ENCODE data around the gene ABHD17A. TPM values are rescaled to one million over a fixed set of nuclear protein-coding genes. Genes with fewer than 3 reads are reported as not detected.

The ABHD17A gene
- total RNA-seq (2014; rRNA removed; shearing (Covaris generic)), result 72.0 and 73.1 TPM in 2 replicates

DNA sequence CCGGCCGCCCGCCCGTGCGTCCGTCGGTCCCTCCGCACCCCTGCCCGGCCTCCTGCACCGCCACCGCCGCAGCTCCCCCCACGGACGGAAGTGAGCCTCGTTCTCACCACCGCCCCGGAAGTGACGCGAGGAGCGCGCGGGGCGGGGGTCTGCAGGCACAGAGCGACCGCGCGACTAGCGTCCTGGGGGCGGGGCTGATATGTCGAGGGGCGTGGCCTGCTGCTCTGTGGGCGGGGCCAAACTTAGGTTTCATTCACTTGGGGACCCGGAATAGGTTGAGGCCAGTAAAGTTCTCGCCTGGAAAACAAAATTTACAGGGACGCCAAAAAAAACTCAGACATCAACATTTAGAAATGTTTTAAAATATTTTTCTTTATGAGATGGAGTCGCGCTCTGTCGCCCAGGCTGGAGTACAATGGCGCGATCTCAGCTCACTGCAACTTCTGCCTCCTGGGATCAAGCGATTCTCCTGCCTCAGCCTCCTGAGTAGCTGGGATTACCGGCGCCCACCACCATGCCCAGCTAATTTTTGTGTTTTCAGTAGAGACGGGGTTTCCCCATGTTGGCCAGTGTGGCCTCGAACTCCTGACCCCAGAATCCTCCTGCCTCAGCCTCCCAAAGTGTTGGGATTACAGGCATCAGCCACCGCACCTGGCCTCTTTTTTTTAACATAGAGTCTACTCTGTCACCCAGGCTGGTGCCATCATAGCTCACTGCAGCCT, at the start of gene ABHD17A:
Gene ABHD17A, minus strand, starts transcription at position 99 of the 722 bp plus-strand sequence. CDS start 3,930 bp downstream, outside the sequence.

DNA sequence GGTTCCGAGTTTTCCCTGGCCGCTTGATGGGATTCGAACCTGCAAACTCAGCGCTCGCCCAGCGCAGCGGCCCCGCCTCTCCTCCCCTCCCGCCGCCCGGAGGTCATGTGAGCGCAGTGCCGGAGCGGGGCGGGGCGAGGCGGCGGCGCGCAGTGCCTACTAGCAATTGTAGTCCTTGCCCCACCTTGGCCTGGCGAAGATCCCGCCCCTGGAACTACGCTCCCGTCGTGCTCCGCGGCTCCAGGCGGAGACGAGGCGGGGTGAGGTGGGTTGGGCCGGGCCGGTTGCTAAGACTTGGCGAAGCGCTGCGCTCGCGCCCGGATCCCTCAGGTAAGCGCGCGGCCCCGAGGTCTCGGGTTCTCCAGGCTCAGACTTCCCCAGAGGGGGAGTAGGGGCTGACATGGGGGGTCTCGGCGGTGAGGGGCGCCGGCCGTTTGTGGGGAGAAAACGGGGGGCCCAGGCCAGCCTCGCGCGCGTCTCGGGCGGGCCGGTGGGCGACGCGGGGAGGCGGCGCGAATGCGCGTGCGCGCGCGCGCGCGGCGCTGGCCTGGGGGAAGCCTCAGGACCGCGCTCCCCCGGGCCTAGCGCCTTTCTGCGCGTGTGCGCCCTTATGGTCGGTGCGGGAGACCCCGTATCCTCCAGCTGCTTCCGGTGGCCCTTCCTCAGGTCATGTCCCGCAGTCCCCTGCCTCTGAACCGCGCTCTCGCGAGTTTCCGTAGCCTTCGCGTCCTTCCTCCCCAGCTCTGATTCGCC, 20.0 kb upstream of the ABHD17A start, which contains the start of the genes ADAT3 and SCAMP4:
Gene ADAT3, plus strand, starts transcription at position 290 of the 753 bp plus-strand sequence. CDS start 6,649 bp downstream, outside the sequence.
Gene SCAMP4, plus strand, starts transcription at position 290 of the 753 bp plus-strand sequence. CDS start 9,621 bp downstream, outside the sequence.

DNA sequence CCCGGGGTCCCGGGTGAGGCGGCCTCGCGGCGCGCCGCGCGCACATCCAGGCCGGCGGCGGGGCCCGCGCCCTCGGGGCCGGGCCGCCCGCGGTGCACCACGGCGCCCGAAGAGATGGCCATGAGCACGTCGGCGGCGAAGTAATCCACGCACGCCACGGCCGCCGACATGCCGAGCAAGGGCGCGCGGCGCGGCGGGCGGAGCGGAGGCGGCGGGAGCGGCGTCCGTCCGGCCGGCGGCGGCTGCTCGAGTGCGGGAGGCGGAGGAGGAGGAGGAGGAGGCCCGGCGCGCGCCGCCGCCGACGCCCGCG, 22.0 kb downstream of the ABHD17A start, which contains the start of gene KLF16:
Gene KLF16, minus strand, starts transcription at position 252 of the 310 bp plus-strand sequence. Its CDS starts 82 bp downstream, at position 170.

GRCh38 chr19:1848399-1849131, 36.7 kb downstream of the ABHD17A start, which contains the start of gene REXO1:
TSS of gene REXO1 (minus strand) at chr19:1848483. CDS start at chr19:1848358, 125 bp downstream.

Other genes starting within 250 kb of the ABHD17A start
- gene TCF3, start 232.9 kb downstream of the ABHD17A start, total RNA-seq (2014; rRNA removed; shearing (Covaris generic)), result 52.3 and 56.0 TPM in 2 replicates
- not detected in 2 replicates for gene ONECUT3, start 132.0 kb downstream of the ABHD17A start, total RNA-seq (2014; rRNA removed; shearing (Covaris generic))
- gene ATP8B3, start 73.2 kb downstream of the ABHD17A start, total RNA-seq (2014; rRNA removed; shearing (Covaris generic)), result 1.5 and 1.7 TPM in 2 replicates
- 17.4 and 20.0 TPM in 2 replicates for gene REXO1, start 37.0 kb downstream of the ABHD17A start, total RNA-seq (2014; rRNA removed; shearing (Covaris generic))
- gene KLF16, start 21.9 kb downstream of the ABHD17A start, total RNA-seq (2014; rRNA removed; shearing (Covaris generic)), result 8.6 and 9.3 TPM in 2 replicates
- 2.6 and 3.1 TPM in 2 replicates for gene ADAT3, start 19.9 kb upstream of the ABHD17A start, total RNA-seq (2014; rRNA removed; shearing (Covaris generic))
- 29.7 and 37.5 TPM in 2 replicates for gene SCAMP4, start 19.9 kb upstream of the ABHD17A start, total RNA-seq (2014; rRNA removed; shearing (Covaris generic))
- gene CSNK1G2, start 55.7 kb upstream of the ABHD17A start, total RNA-seq (2014; rRNA removed; shearing (Covaris generic)), result 60.4 and 62.6 TPM in 2 replicates
- 39.4 and 44.9 TPM in 2 replicates for gene BTBD2, start 130.2 kb upstream of the ABHD17A start, total RNA-seq (2014; rRNA removed; shearing (Covaris generic))
- gene MKNK2, start 165.7 kb upstream of the ABHD17A start, total RNA-seq (2014; rRNA removed; shearing (Covaris generic)), result 70.0 and 70.3 TPM in 2 replicates
- 8.4 and 10.2 TPM in 2 replicates for gene MOB3A, start 210.8 kb upstream of the ABHD17A start, total RNA-seq (2014; rRNA removed; shearing (Covaris generic))
- gene IZUMO4, start 211.4 kb upstream of the ABHD17A start, total RNA-seq (2014; rRNA removed; shearing (Covaris generic)), result 3.6 and 6.2 TPM in 2 replicates